Lung (tissue), 12 donors: ENCODE data around the gene EYS. TPM values are rescaled to one million over a fixed set of nuclear protein-coding genes. Genes with fewer than 3 reads are reported as not detected.

Source experiments
- ATAC-seq: fragments of 200-7000 bp; cut with Tn5 transposase; one replicate; pipeline ENCODE4 v1.9.1; 2020; ENCODE audit warnings: moderate number of reproducible peaks; ENCODE audit not compliant: insufficient read depth, low FRiP score
- DNase-seq, 3 donors: peaks; one replicate each; pipeline ENCODE4 v3.0.0-alpha.2; 2013 to 2017
- H3K27ac ChIP-seq, 2 donors: one replicate each; pipeline ENCODE4 v1.5.1; 2013; ENCODE audit warnings: mild to moderate bottlenecking in 2 of 2, moderate library complexity in 2 of 2, control low read depth in 1 of 2, inconsistent platforms in 1 of 2, low read depth in 1 of 2, low read length in 1 of 2
- H3K27me3 ChIP-seq, 3 donors: one replicate each; pipeline ENCODE4 v1.5.1; 2013; ENCODE audit warnings: low read length in 2 of 3; ENCODE audit not compliant: control insufficient read depth in 3 of 3, insufficient read depth in 3 of 3
- H3K36me3 ChIP-seq, 4 donors: one replicate each; pipeline ENCODE4 v1.5.1; 2013; ENCODE audit warnings: low read length in 4 of 4, mild to moderate bottlenecking in 1 of 4, moderate library complexity in 1 of 4; ENCODE audit not compliant: control insufficient read depth in 4 of 4, insufficient read depth in 4 of 4
- H3K4me1 ChIP-seq, 5 donors: one replicate each; pipeline ENCODE4 v1.5.1; 2013; ENCODE audit warnings: low read length in 5 of 5, mild to moderate bottlenecking in 2 of 5, moderate library complexity in 1 of 5; ENCODE audit not compliant: control insufficient read depth in 5 of 5, insufficient read depth in 5 of 5
- H3K4me3 ChIP-seq: one replicate; pipeline ENCODE4 v1.5.1; 2013; ENCODE audit warnings: mild to moderate bottlenecking, control low read depth, moderate library complexity
- H3K9ac ChIP-seq, 2 donors: one replicate each; pipeline ENCODE4 v1.5.1; 2013; ENCODE audit warnings: low read length in 2 of 2, control low read depth in 1 of 2; ENCODE audit not compliant: insufficient read depth in 1 of 2
- H3K9me3 ChIP-seq, 4 donors: one replicate each; pipeline ENCODE4 v1.5.1; 2013; ENCODE audit warnings: low read length in 3 of 4, mild to moderate bottlenecking in 1 of 4, moderate library complexity in 1 of 4; ENCODE audit not compliant: control insufficient read depth in 4 of 4, insufficient read depth in 3 of 4
- CTCF ChIP-seq: IDR thresholded peaks from 2 replicates; pipeline ENCODE4 v1.5.1; 2012; ENCODE audit warnings: mild to moderate bottlenecking; ENCODE audit errors: control extremely low read depth, extremely low read depth
- WGBS, 2 donors: extraction: QIAGEN DNeasy Blood & Tissue Kit; methylation state at CpG; one replicate each; pipeline ENCODE4 v1.1.7; 2013; 5-methylcytosine and 5-hydroxymethylcytosine counted together
- polyA plus RNA-seq, 2 donors: library from polyadenylated mRNA; stranded (reverse); fragments of 200-250 nt; gene quantifications; one replicate each; pipeline ENCODE4 v1.2.1, GENCODE V29; 2013
- total RNA-seq, 2 donors: library from RNA; depleted of rRNA in 1 of 2; stranded (reverse); fragments of >200 nt in 1 of 2; gene quantifications; one replicate each; pipeline ENCODE4 v1.2.1, GENCODE V29; 2014 to 2021
- donor health status: control.
- donor health status: control.
- donor health status: Bipolar disorder and iron deficiency.
- donor health status: healthy.
- donor health status: DM: yes; HTN: yes; CAD: no.

EYS gene
- total and polyA plus RNA-seq, 4 donors: 0.06 to 0.34 (median 0.12) TPM

- no peak overlapping the region for H3K9ac ChIP-seq
- H3K4me3 ChIP-seq: no peak overlapping the region
- no peaks in the 10 kb centered on the region for H3K4me1 ChIP-seq
- H3K36me3 ChIP-seq: no peaks in the 10 kb centered on the region
- 95 to 96% methylated on average over 20 of the region's 20 CpGs for WGBS, 2 donors
- H3K27me3 ChIP-seq: no peaks in the 10 kb centered on the region
- DNase-seq (no peak), ATAC-seq (no peak)
- H3K9me3 ChIP-seq: peaks cover 0 to 2% (median 0%) of the 10 kb centered on the region in 4 donors
- no peak overlapping the region for H3K27ac ChIP-seq
- TF ChIP-seq CTCF: no peak
Observed at GRCh38 chr6:64547594-64548268, 1159.3 kb downstream of the EYS start.

DNA sequence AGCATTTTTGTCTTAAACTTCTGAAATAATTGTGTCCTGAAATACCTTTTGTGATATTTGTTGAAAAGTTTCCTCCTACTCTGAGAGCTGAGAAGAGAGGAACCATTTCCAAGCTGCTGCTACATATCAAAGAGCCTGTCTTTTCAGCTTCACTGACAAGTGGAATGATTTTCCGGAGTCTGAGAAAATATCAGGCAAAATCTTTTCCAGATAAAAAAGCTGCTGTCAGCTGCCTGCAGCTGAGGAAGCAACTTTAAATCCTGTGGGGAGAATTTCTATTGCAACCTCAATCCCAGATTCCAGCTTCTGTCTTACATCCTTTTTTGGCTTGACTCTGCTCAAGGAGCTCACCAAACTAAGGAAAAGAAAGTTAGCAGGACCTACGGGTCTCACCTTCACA, 1167.1 kb downstream of the EYS start:
- Histone ChIP-seq H3K9me3 (no peaks in the 10 kb centered on the region), H3K4me1 (no peaks in the 10 kb centered on the region), H3K4me3 (no peak overlapping the region), H3K36me3 (no peaks in the 10 kb centered on the region), H3K27ac (no peak overlapping the region), H3K9ac (no peak overlapping the region), H3K27me3 (no peaks in the 10 kb centered on the region)
- ATAC-seq (no peak), DNase-seq (peak in 1 of 3 donors; percentile 6)
- WGBS, 2 donors: 57 to 81% methylated on average over 2 of the region's 2 CpGs
- TF ChIP-seq CTCF: no peak

- WGBS, 2 donors: 86 to 98% methylated on average over 4 of the region's 4 CpGs
- H3K36me3 ChIP-seq: no peaks in the 10 kb centered on the region
- no peak for ATAC-seq
- no peaks in the 10 kb centered on the region for H3K9me3 ChIP-seq
- no peak for DNase-seq
- H3K27ac ChIP-seq: no peak overlapping the region
- no peak for TF ChIP-seq CTCF
- no peaks in the 10 kb centered on the region for H3K27me3 ChIP-seq
- no peak overlapping the region for H3K9ac ChIP-seq
- H3K4me1 ChIP-seq: no peaks in the 10 kb centered on the region
- H3K4me3 ChIP-seq: no peak overlapping the region
Observed at GRCh38 chr6:64538722-64539121, 1168.3 kb downstream of the EYS start.

DNA sequence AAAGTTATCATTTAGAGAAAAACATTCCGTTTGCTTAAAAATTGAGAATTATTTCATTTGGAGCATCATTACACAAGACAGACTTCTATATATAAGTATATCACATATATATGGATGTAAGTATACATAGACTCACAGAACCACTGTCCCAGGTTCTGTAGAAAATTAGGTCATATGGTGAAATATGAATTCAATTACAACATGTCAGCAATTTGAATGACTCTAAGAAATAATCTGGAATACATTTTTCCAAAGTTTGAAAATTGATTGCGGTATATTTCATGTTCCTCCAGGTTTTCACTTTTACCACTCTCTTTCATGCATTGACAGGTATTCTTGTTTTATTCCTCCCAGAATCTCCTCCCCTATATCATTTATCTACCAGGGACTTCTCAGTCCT, 1179.1 kb downstream of the EYS start:
- no peaks in the 10 kb centered on the region for H3K27me3 ChIP-seq
- no peaks in the 10 kb centered on the region for H3K36me3 ChIP-seq
- H3K4me1 ChIP-seq: no peaks in the 10 kb centered on the region
- no peak overlapping the region for H3K27ac ChIP-seq
- DNase-seq (no peak), ATAC-seq (no peak)
- no peak overlapping the region for H3K9ac ChIP-seq
- WGBS, 2 donors: 94 to 97% methylated on average over 2 of the region's 2 CpGs
- TF ChIP-seq CTCF: no peak
- H3K9me3 ChIP-seq: no peaks in the 10 kb centered on the region
- H3K4me3 ChIP-seq: no peak overlapping the region
